GM23338 (cell line): ENCODE results near the gene GNLY. TPM values are rescaled to one million over a fixed set of nuclear protein-coding genes. Genes with fewer than 3 reads are reported as not detected.

ENCODE experiments used
- ATAC-seq: fragments of 200-7000 bp; cut with Tn5 transposase; 3 replicates; pipeline ENCODE4 v1.9.1; 2020
- DNase-seq: peaks from one replicate; pipeline ENCODE4 v3.0.0-alpha.2; 2015; ENCODE audit warnings: low spot score
- H2AFZ ChIP-seq: fragments of 200-600 bp; sonication (generic); 2 replicates; pipeline ENCODE4 v1.8.0; 2016; ENCODE audit warnings: antibody characterized with exemption, mild to moderate bottlenecking, moderate library complexity
- H3F3A ChIP-seq: fragments of 200-600 bp; sonication (generic); replicated peaks from 2 replicates; pipeline ENCODE4 v1.8.0; 2017; ENCODE audit warnings: antibody characterized with exemption, mixed run types, low read depth
- H3K27ac ChIP-seq: fragments of 200-600 bp; sonication (generic); 2 replicates; pipeline ENCODE4 v1.6.1; 2016; ENCODE audit warnings: low read depth
- H3K27me3 ChIP-seq: fragments of 200-600 bp; sonication (generic); 2 replicates; pipeline ENCODE4 v1.8.0; 2016; ENCODE audit warnings: mild to moderate bottlenecking, mixed run types, moderate library complexity; ENCODE audit not compliant: insufficient read depth
- H3K36me3 ChIP-seq: fragments of 200-600 bp; sonication (generic); 2 replicates; pipeline ENCODE4 v1.8.0; 2016; ENCODE audit warnings: mild to moderate bottlenecking; ENCODE audit not compliant: insufficient read depth
- H3K4me1 ChIP-seq: fragments of 200-600 bp; sonication (generic); 2 replicates; pipeline ENCODE4 v1.8.0; 2016; ENCODE audit warnings: mild to moderate bottlenecking, moderate library complexity; ENCODE audit not compliant: insufficient read depth
- H3K4me2 ChIP-seq: fragments of 200-600 bp; sonication (generic); 2 replicates; pipeline ENCODE4 v1.7.1; 2017; ENCODE audit warnings: mixed run types
- H3K4me3 ChIP-seq: fragments of 200-600 bp; sonication (generic); 2 replicates; pipeline ENCODE4 v1.6.1; 2016; ENCODE audit warnings: mixed run types
- H3K79me2 ChIP-seq: fragments of 200-600 bp; sonication (generic); replicated peaks from 2 replicates; pipeline ENCODE4 v1.8.0; 2017; ENCODE audit warnings: mild to moderate bottlenecking; ENCODE audit not compliant: insufficient read depth
- H3K9me2 ChIP-seq: fragments of 200-600 bp; sonication (generic); 2 replicates; pipeline ENCODE4 v1.8.0; 2017; ENCODE audit not compliant: insufficient read depth
- H4K20me1 ChIP-seq: fragments of 200-600 bp; sonication (generic); replicated peaks from 2 replicates; pipeline ENCODE4 v1.8.0; 2017; ENCODE audit warnings: mild to moderate bottlenecking; ENCODE audit not compliant: insufficient read depth
- H3K27ac Mint-ChIP-seq: 2 replicates; pipeline ENCODE4 v1.8.0; 2020; ENCODE audit warnings: inconsistent platforms, mild to moderate bottlenecking, moderate library complexity, mixed read lengths
- H3K27me3 Mint-ChIP-seq: 3 replicates; pipeline ENCODE4 v1.8.0; 2022; ENCODE audit warnings: low read depth, mild to moderate bottlenecking, moderate library complexity, mixed read lengths, inconsistent platforms; ENCODE audit not compliant: insufficient read depth, poor library complexity
- H3K36me3 Mint-ChIP-seq: 3 replicates; pipeline ENCODE4 v1.8.0; 2021; ENCODE audit warnings: low read depth, mild to moderate bottlenecking, inconsistent platforms, moderate library complexity, mixed read lengths
- H3K4me1 Mint-ChIP-seq: 3 replicates; pipeline ENCODE4 v1.8.0; 2020; ENCODE audit warnings: mild to moderate bottlenecking, inconsistent platforms, mixed read lengths
- H3K4me3 Mint-ChIP-seq: 3 replicates; pipeline ENCODE4 v1.8.0; 2021; ENCODE audit warnings: moderate library complexity, mild to moderate bottlenecking, inconsistent platforms, mixed read lengths
- H3K9me3 Mint-ChIP-seq: 3 replicates; pipeline ENCODE4 v1.8.0; 2020; ENCODE audit warnings: moderate library complexity, mild to moderate bottlenecking, inconsistent platforms, mixed read lengths
- CREB1 ChIP-seq: fragments of 250-450 bp; sonication (Bioruptor Pico); IDR thresholded peaks from 2 replicates; pipeline ENCODE4 v1.5.0; 2020; ENCODE audit warnings: low read depth, mild to moderate bottlenecking, moderate library complexity
- CTCF ChIP-seq, 2 experiments: fragments of 200-600 bp in 1 of 2; sonication (generic) in 1 of 2; conservative IDR thresholded peaks; 2 replicates each; pipeline versions ENCODE4 v1.5.1 to v1.6.1; 2016 to 2017; ENCODE audit warnings: antibody characterized with exemption in 2 of 2, low read depth in 2 of 2, mild to moderate bottlenecking in 2 of 2, moderate library complexity in 1 of 2
- EZH2 ChIP-seq: fragments of 200-600 bp; sonication (generic); IDR thresholded peaks from one replicate; pipeline ENCODE4 v1.8.0; 2017; ENCODE audit warnings: antibody characterized with exemption, mild to moderate bottlenecking, low read depth; ENCODE audit not compliant: unreplicated experiment
- EZH2phosphoT487 ChIP-seq: fragments of 200-600 bp; sonication (generic); IDR thresholded peaks from one replicate; pipeline ENCODE4 v1.8.1; 2018; ENCODE audit warnings: antibody characterized with exemption; ENCODE audit not compliant: unreplicated experiment
- NANOG ChIP-seq: IDR thresholded peaks from 2 replicates; pipeline ENCODE4 v1.6.1; 2016; ENCODE audit warnings: antibody characterized with exemption, borderline replicate concordance
- POLR2AphosphoS5 ChIP-seq: IDR thresholded peaks from 2 replicates; pipeline ENCODE4 v1.6.1; 2016; ENCODE audit warnings: antibody characterized with exemption, low read depth
- REST ChIP-seq: IDR thresholded peaks from one replicate; pipeline ENCODE4 v1.6.1; 2018; ENCODE audit warnings: antibody characterized with exemption; ENCODE audit not compliant: unreplicated experiment
- STAT1 ChIP-seq: IDR thresholded peaks from one replicate; pipeline ENCODE4 v1.6.1; 2016; ENCODE audit warnings: antibody characterized with exemption; ENCODE audit not compliant: unreplicated experiment
- ZNF331 ChIP-seq: fragments of 250-450 bp; sonication (Bioruptor Pico); IDR thresholded peaks from 2 replicates; pipeline ENCODE4 v1.5.0; 2020; ENCODE audit warnings: low read depth, mild to moderate bottlenecking, moderate library complexity
- polyA plus RNA-seq: library from polyadenylated mRNA; unstranded; fragments of >200 nt; fragmentation: Nextera tagmentation; extraction: Ambion mirVana; gene quantifications from 2 replicates; pipeline ENCODE4 v1.2.1, GENCODE V29; 2016
- total RNA-seq: library from RNA; depleted of rRNA; stranded (reverse); fragments of >200 nt; shearing (Covaris generic); gene quantifications from 2 replicates; pipeline ENCODE4 v1.2.3, GENCODE V29; 2014
- TF ChIP-seq, protein P1 (sequence below): IDR thresholded peaks from 2 replicates; pipeline ENCODE4 v1.6.1; 2016; ENCODE audit warnings: antibody characterized with exemption

Gene GNLY
- total and polyA plus RNA-seq, 2 experiments from 2014 or later: not detected

DNA sequence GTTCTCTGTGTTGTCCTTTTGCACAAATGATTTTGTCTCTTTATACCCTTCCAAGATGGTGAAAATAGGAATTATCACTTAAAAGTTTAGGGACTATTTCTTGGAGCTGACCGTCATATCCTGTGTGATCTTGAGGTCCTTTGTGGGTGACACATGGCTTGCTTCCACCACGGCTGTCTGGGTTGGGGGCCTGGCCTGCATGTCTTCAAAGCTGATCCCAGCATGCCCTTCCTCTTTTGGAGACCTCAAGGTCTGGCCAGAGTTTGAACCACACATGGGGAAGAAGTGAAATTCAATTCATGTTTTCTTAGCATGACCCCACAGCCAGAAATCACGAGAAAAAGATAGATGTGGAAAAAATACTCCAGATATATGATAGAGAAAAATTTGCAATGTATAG lies 40.2 kb upstream of the GNLY start (continued):
- TF ChIP-seq STAT1 (no peak), REST (no peak), NANOG (no peak), EZH2phosphoT487 (no peak), EZH2 (no peak), ZNF331 (CRISPR knock-in tag) (no peak), CREB1 (CRISPR knock-in tag) (no peak)
- TF ChIP-seq, protein P1, sequence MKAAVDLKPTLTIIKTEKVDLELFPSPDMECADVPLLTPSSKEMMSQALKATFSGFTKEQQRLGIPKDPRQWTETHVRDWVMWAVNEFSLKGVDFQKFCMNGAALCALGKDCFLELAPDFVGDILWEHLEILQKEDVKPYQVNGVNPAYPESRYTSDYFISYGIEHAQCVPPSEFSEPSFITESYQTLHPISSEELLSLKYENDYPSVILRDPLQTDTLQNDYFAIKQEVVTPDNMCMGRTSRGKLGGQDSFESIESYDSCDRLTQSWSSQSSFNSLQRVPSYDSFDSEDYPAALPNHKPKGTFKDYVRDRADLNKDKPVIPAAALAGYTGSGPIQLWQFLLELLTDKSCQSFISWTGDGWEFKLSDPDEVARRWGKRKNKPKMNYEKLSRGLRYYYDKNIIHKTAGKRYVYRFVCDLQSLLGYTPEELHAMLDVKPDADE: no peak

DNA sequence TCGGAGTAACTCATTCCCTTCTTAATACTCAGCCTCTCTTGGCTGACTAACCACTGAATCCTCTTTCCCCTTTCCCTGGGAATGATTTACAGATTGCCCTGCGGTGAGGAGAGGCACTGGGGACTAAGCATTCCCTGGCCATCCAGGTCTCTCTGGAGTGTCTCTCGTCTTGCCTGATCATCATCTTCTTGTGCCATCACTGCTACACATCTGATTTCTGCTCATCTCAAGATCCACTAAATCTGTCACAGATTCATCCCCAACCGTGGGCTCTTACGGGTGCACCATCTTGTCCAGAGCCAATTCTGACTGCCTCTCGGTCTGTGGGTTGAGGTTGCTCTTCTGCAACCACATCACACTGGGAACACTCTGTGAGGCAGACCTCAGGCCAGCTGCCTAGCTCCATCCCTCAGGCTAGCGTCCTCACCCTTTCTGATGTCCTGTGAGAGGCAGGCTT lies 38.2 kb upstream of the GNLY start:
- Histone ChIP-seq H3K4me3 (no peak overlapping the region), H3K4me2 (no peak overlapping the region), H3F3A (no peaks in the 10 kb centered on the region), H3K36me3 (peaks cover 13% of the 10 kb centered on the region), H4K20me1 (peaks cover 5% of the 10 kb centered on the region; the same call in 1 of the 2 replicates), H3K27ac (no peak overlapping the region), H2AFZ (no peak overlapping the region), H3K9me2 (no peaks in the 10 kb centered on the region), H3K4me1 (peaks cover 7% of the 10 kb centered on the region; the same call in 1 of the 2 replicates), H3K27me3 (no peaks in the 10 kb centered on the region), H3K79me2 (no peaks in the 10 kb centered on the region)
- H3K27me3 Mint-ChIP-seq: peaks cover 1% of the 10 kb centered on the region
- TF ChIP-seq POLR2AphosphoS5 (no peak), CREB1 (CRISPR knock-in tag) (no peak), NANOG (no peak), CTCF (conservative IDR thresholded peaks at IDR 0.05; ENCODE audit: low read depth in 2 of 2) (no peak), STAT1 (no peak)
- H3K27ac Mint-ChIP-seq: no peak overlapping the region
- H3K9me3 Mint-ChIP-seq: no peaks in the 10 kb centered on the region
- DNase-seq (no peak), ATAC-seq (no peak)
- H3K4me1 Mint-ChIP-seq: peaks cover 4% of the 10 kb centered on the region; the same call in 2 of the 3 replicates
- no peak overlapping the region for H3K4me3 Mint-ChIP-seq
- peaks cover 31% of the 10 kb centered on the region for H3K36me3 Mint-ChIP-seq
